Panc1 (cell line): ENCODE measurements around the gene CCNA2. TPM values are rescaled to one million over a fixed set of nuclear protein-coding genes. Genes with fewer than 3 reads are reported as not detected.

Source experiments
- ATAC-seq: fragments of 200-7000 bp; cut with Tn5 transposase; 2 replicates; pipeline ENCODE4 v1.9.1; 2020; ENCODE audit warnings: mild to moderate bottlenecking, moderate library complexity
- BruUV-seq: library from RNA; stranded (reverse); fragments of 400-500 nt; replicated peaks from 2 replicates; lab custom pipeline; 2021; lab: Mats Ljungman, UMichigan
- CTCF ChIA-PET: fragments of 300-600 bp; sonication (Branson Sonifier 250); formaldehyde crosslinking; loops from one replicate; lab custom pipeline; 2022; ENCODE audit warnings: antibody characterized with exemption; lab: Charles Lee
- POLR2A ChIA-PET: fragments of 300-600 bp; sonication (Branson Sonifier 250); formaldehyde crosslinking; loops from one replicate; lab custom pipeline; 2022; ENCODE audit warnings: antibody characterized with exemption; lab: Charles Lee
- DNase-seq: peaks from one replicate; pipeline ENCODE4 v3.0.0-alpha.2; 2010; ENCODE audit warnings: low read depth, low spot score
- H3K27ac ChIP-seq: 2 replicates; pipeline ENCODE4 v1.5.1; 2011; ENCODE audit warnings: mild to moderate bottlenecking, low read length, inconsistent platforms
- H3K27me3 ChIP-seq: fragments of 200-500 bp; sonication (Bioruptor generic); 2 replicates; pipeline ENCODE4 v1.6.0; 2014; ENCODE audit warnings: low read length, inconsistent platforms; ENCODE audit not compliant: control insufficient read depth, insufficient read depth
- H3K36me3 ChIP-seq: fragments of 200-500 bp; sonication (Bioruptor generic); 2 replicates; pipeline ENCODE4 v1.5.1; 2014; ENCODE audit warnings: inconsistent platforms, mild to moderate bottlenecking, low read length, moderate library complexity; ENCODE audit not compliant: control insufficient read depth, insufficient read depth
- H3K4me1 ChIP-seq: 2 replicates; pipeline ENCODE4 v1.5.1; 2011; ENCODE audit warnings: inconsistent platforms, mild to moderate bottlenecking, low read length, moderate library complexity; ENCODE audit not compliant: control insufficient read depth, insufficient read depth
- H3K4me3 ChIP-seq, 2 experiments: 2 replicates each; pipeline ENCODE4 v1.5.1; 2011 to 2012; ENCODE audit warnings: low read depth in 2 of 2, low read length in 2 of 2, mild to moderate bottlenecking in 2 of 2, inconsistent platforms in 1 of 2, moderate library complexity in 1 of 2
- H3K9me3 ChIP-seq: fragments of 200-500 bp; sonication (Bioruptor generic); 2 replicates; pipeline ENCODE4 v1.5.1; 2014; ENCODE audit warnings: low read depth, mild to moderate bottlenecking, inconsistent platforms, low read length, moderate library complexity; ENCODE audit not compliant: control insufficient read depth, insufficient read depth
- POLR2AphosphoS5 ChIP-seq: IDR thresholded peaks from 2 replicates; pipeline ENCODE4 v1.6.1; 2012; ENCODE audit warnings: mild to moderate bottlenecking, low read depth, low read length, moderate library complexity
- SIN3A ChIP-seq: IDR thresholded peaks from 2 replicates; pipeline ENCODE4 v1.6.1; 2012; ENCODE audit warnings: low read depth, mild to moderate bottlenecking, low read length, moderate library complexity, borderline replicate concordance; ENCODE audit not compliant: insufficient read depth
- TCF7L2 ChIP-seq: IDR thresholded peaks from 2 replicates; pipeline ENCODE4 v1.6.1; 2011; ENCODE audit warnings: mild to moderate bottlenecking, low read depth, low read length, inconsistent platforms
- in situ Hi-C: cut with HindIII; loops from 2 replicates; pipeline ENCODE4 v1.10.0; 2016; ENCODE audit warnings: low sequenced_read_pairs, low pct_unique_long_range_greater_than_20kb
- intact Hi-C: fragments of 100-400 bp; cut with micrococcal nuclease; formaldehyde crosslinking; loops from one replicate; pipeline ENCODE4 v1.10.0; 2022; ENCODE audit not compliant: unreplicated experiment
- total RNA-seq: library from RNA; stranded (reverse); gene quantifications from one replicate; pipeline ENCODE4 v1.2.1, GENCODE V29; 2021; ENCODE audit not compliant: unreplicated experiment
- TF ChIP-seq, protein P1 (sequence below): fragments of 450-650 bp; IDR thresholded peaks from 2 replicates; pipeline ENCODE4 v1.5.1; 2017; ENCODE audit warnings: mild to moderate bottlenecking
- TF ChIP-seq, protein P2 (sequence below), 2 experiments: IDR thresholded peaks; 2 replicates each; pipeline ENCODE4 v1.6.1; 2011 to 2012; ENCODE audit warnings: low read depth in 2 of 2, control low read depth in 1 of 2, low read length in 1 of 2, mild to moderate bottlenecking in 1 of 2, moderate library complexity in 1 of 2; ENCODE audit not compliant: insufficient read depth in 1 of 2

CCNA2 gene
- total RNA-seq, 1 experiment from 2014 or later, result 31.8 TPM

DNA sequence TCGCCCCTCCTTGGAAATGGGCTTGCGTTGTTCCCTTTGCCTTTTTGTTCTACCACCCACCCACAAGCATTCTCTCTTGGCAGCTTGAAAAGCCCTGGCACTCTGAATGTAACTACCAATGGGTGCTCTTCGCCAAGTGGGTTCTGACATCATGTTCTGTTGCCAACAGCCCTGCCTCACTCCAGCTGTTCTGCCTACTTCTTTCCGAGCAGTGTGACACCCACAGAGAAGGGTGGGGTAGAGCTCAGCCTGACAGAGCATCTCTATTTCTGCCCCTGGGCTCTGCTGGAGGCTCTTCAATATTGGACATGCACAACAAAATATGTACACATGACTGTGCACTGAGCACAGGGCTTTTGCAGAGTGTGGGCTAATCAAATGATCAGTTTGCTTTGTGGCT is 38.2 kb downstream of the CCNA2 start:
- CTCF ChIA-PET, result no interaction called here
- DNase-seq (no peak), ATAC-seq (no peak)
- Histone ChIP-seq H3K27ac (no peak overlapping the region), H3K4me1 (no peaks in the 10 kb centered on the region), H3K36me3 (no peaks in the 10 kb centered on the region), H3K27me3 (peaks cover 1% of the 10 kb centered on the region; the same call in 1 of the 2 replicates), H3K9me3 (no peaks in the 10 kb centered on the region), H3K4me3 (no peak overlapping the region)
- intact Hi-C loops (no loop called here), in situ Hi-C loops (no loop called here)
- no TSS peak for BruUV-seq
- POLR2A ChIA-PET, result no interaction called here
- TF ChIP-seq POLR2AphosphoS5, result no peak
- TF ChIP-seq, protein P1, sequence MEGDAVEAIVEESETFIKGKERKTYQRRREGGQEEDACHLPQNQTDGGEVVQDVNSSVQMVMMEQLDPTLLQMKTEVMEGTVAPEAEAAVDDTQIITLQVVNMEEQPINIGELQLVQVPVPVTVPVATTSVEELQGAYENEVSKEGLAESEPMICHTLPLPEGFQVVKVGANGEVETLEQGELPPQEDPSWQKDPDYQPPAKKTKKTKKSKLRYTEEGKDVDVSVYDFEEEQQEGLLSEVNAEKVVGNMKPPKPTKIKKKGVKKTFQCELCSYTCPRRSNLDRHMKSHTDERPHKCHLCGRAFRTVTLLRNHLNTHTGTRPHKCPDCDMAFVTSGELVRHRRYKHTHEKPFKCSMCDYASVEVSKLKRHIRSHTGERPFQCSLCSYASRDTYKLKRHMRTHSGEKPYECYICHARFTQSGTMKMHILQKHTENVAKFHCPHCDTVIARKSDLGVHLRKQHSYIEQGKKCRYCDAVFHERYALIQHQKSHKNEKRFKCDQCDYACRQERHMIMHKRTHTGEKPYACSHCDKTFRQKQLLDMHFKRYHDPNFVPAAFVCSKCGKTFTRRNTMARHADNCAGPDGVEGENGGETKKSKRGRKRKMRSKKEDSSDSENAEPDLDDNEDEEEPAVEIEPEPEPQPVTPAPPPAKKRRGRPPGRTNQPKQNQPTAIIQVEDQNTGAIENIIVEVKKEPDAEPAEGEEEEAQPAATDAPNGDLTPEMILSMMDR, result no peak
- no peak for TF ChIP-seq SIN3A
- no peak for TF ChIP-seq TCF7L2
- TF ChIP-seq, protein P2, sequence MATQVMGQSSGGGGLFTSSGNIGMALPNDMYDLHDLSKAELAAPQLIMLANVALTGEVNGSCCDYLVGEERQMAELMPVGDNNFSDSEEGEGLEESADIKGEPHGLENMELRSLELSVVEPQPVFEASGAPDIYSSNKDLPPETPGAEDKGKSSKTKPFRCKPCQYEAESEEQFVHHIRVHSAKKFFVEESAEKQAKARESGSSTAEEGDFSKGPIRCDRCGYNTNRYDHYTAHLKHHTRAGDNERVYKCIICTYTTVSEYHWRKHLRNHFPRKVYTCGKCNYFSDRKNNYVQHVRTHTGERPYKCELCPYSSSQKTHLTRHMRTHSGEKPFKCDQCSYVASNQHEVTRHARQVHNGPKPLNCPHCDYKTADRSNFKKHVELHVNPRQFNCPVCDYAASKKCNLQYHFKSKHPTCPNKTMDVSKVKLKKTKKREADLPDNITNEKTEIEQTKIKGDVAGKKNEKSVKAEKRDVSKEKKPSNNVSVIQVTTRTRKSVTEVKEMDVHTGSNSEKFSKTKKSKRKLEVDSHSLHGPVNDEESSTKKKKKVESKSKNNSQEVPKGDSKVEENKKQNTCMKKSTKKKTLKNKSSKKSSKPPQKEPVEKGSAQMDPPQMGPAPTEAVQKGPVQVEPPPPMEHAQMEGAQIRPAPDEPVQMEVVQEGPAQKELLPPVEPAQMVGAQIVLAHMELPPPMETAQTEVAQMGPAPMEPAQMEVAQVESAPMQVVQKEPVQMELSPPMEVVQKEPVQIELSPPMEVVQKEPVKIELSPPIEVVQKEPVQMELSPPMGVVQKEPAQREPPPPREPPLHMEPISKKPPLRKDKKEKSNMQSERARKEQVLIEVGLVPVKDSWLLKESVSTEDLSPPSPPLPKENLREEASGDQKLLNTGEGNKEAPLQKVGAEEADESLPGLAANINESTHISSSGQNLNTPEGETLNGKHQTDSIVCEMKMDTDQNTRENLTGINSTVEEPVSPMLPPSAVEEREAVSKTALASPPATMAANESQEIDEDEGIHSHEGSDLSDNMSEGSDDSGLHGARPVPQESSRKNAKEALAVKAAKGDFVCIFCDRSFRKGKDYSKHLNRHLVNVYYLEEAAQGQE (IDR thresholded peaks at IDR 0.05; ENCODE audit: insufficient read depth in 1 of 2, low read depth in 2 of 2, low read length in 1 of 2), result no peak

DNA sequence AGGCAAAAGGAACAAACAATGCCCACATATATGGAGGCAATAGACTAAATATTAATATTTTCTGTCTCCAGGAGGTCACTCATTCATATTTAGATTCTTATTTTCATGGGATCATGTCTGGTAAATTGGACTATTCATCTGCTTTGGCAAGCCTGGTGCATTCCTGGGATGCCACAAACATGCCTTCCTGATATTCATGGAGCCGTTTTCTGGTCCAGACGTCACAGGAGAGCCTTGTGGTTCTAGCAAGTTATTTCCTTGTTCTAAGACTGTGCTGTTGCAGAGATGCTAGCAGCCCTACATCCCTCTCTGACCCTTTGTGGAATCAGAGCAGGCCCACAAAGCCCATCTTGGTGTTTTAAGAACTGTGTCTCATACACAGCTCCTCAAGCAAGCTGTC is 38.7 kb downstream of the CCNA2 start:
- intact Hi-C loops (no loop called here), in situ Hi-C loops (no loop called here)
- no peaks in the 10 kb centered on the region for H3K27me3 ChIP-seq
- ChIA-PET POLR2A (no interaction called here), CTCF (no interaction called here)
- H3K9me3 ChIP-seq, result no peaks in the 10 kb centered on the region
- no peaks in the 10 kb centered on the region for H3K4me1 ChIP-seq
- ATAC-seq (no peak), DNase-seq (no peak)
- TF ChIP-seq, protein P2 (IDR thresholded peaks at IDR 0.05; ENCODE audit: insufficient read depth in 1 of 2, low read depth in 2 of 2, low read length in 1 of 2), result no peak
- TF ChIP-seq, protein P1, result no peak
- TF ChIP-seq SIN3A (no peak), POLR2AphosphoS5 (no peak), TCF7L2 (no peak)
- H3K36me3 ChIP-seq, result no peaks in the 10 kb centered on the region
- no peak overlapping the region for H3K4me3 ChIP-seq
- no peak overlapping the region for H3K27ac ChIP-seq
- BruUV-seq, result no TSS peak
